SW 1271 (cell line): ENCODE results near the gene WDR38.

Experiments
- DNase-seq, 2 experiments: peaks; one replicate each; lab custom pipeline; 2025; lab: John Stamatoyannopoulos, UW

The WDR38 gene

GRCh38 chr9:124858330-124859046, 5.2 kb downstream of the WDR38 start:
- no peak for DNase-seq

DNA sequence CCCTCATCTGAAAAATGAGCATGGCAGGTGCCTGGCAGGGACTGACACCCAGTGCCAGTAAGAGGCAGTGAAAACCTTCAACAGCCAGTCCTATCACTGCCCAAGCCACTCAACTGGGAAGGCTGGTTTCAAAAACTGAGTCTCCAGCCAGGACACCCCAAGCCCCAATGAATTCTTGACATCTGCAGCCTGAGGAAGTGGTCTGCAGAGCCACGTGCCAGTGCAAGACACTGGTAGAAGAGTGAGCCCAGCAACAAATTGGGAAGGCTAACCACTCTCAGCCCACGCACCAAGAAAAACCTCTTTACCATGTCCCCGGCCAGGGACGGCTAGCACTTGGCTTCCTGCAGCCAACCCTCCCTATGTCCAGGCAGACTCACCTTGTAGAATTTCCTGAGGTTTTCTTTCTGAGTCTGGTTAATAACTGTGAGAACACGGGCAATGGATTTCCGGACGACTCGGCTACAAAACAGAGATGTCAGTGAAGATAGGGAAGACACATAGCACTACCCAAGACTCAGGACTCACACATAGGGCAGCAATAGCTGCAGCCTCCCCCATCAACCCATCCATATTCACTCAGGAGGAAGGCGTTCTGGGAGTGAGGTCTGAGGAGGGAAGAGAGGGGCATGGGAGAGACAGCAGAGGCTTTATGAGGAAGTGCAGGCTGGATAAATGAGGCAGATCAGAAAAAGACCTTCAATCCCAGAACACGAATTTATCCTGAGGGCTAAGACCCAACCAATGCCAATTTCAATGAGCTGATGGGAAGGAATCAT, 6.7 kb downstream of the WDR38 start:
- no peak for DNase-seq

DNA sequence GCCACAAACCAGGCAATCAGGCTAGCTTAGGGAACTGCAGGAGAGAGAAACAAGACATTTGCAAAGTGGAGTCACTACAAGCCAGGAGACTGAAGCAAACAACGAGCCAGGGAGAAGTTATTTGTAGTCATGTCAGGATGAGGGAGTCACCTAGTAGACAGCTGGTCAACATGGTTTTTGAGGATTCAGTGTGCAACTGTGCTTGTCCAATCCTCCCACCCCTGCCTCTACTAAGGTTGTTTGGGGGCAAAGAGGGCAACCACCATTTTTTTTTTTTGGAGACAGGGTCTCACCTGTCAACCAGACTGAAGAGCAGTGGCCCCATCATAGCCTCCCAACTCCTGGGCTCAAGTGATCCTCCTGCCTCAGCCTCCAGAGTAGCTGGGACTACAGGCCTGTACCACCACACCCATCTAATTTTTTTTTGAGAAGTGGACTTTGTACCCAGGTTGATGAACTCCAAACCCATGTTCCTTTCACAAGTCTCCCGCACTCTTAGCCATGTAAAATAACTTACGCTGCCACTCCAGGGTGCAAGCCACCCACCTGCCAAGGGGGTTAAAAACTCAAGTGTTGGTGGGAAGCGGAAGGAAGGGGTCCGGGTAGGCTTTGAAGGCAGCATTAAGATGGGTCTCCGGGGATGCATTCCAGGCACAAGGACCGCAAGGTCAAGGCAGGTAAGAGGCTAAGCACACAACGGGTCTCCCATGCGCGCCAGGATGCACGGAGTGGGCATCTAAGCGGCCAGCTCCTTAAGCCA, 7.5 kb downstream of the WDR38 start:
- no peak for DNase-seq

- DNase-seq: peak; percentile 84 to 96
Observed at GRCh38 chr9:124861342-124862229, 8.3 kb downstream of the WDR38 start, which contains the start of the genes ARPC5L and RPL35. ARPC5L (plus strand) TSS chr9:124862130; CDS start chr9:124869291, 7,161 bp downstream. RPL35 (minus strand) TSS chr9:124861957; CDS start chr9:124861912, 45 bp downstream.

- DNase-seq: no peak
Observed at GRCh38 chr9:124863371-124863871, 10.2 kb downstream of the WDR38 start.

DNA sequence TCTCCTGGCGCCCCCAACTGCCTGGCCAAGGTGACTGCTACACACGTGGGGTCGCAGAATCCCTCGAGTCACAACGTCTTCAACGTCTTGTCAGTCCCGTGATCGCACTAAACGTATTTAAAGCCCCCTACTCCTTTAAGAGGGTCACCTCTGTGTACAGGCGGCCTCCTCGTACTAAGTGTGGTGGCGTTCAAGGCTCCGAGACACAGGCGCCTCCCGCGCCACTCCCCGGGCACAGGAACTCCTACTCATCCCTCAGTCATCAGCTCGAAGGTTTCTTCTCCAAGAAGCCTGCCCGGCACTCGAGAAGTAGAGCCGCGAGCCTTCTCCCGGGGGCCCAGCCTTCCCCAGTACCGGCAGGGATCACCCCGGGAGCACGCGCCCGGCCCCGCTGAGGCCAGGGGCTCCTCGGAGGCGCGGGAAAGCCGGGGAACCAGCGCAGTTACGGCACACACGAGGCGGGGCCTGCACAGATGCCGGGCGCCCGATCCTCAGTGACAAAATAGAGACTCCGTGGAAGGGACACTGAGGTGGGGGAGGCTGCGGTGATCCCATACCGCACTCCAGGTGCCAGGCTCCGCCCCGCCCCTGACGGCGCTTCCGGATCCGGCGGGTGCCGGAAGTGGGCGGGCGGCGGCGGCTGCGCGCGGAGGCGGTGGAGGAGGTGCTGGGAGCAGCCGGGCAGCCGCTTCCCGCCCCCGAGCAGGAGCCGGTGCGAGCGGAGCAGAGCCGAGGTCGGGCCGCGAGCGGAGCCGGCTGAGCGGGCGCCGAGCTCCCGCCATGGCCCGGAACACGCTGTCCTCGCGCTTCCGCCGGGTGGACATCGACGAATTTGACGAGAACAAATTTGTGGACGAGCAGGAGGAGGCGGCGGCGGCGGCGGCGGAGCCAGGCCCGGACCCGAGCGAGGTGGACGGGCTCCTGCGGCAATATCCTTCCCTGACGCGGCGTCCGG, 15.5 kb downstream of the WDR38 start:
- DNase-seq: peak; percentile 67 to 83

GRCh38 chr9:124869466-124869985, 16.3 kb downstream of the WDR38 start:
- DNase-seq: no peak

GRCh38 chr9:124869986-124870560, 16.8 kb downstream of the WDR38 start:
- DNase-seq: peak in 1 of 2 experiments; percentile 33

GRCh38 chr9:124870723-124871122, 17.5 kb downstream of the WDR38 start:
- no peak for DNase-seq

DNA sequence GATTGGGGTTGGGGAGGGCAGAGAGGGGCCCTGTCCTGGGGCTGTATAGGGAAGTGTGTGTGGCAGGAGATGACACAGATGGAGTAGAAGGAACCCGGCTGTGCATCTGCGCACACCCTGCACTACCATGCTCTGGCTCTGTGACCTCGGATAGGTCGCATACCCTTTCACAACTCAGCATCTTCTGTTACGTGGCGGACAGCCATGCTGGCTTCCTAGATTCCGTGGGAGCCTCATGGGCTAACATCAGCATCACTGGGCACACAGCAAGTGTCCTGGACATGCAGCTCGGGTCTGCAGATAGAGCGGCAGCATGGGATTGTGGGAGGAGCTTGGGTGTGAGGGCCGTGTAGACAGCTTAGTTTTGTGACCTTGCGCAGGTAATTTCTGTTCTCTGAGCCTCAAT, 17.9 kb downstream of the WDR38 start:
- DNase-seq: no peak

- no peak for DNase-seq
Observed at GRCh38 chr9:124873664-124874063, 20.4 kb downstream of the WDR38 start.

- no peak for DNase-seq
Observed at GRCh38 chr9:124875501-124875900, 22.2 kb downstream of the WDR38 start.

DNA sequence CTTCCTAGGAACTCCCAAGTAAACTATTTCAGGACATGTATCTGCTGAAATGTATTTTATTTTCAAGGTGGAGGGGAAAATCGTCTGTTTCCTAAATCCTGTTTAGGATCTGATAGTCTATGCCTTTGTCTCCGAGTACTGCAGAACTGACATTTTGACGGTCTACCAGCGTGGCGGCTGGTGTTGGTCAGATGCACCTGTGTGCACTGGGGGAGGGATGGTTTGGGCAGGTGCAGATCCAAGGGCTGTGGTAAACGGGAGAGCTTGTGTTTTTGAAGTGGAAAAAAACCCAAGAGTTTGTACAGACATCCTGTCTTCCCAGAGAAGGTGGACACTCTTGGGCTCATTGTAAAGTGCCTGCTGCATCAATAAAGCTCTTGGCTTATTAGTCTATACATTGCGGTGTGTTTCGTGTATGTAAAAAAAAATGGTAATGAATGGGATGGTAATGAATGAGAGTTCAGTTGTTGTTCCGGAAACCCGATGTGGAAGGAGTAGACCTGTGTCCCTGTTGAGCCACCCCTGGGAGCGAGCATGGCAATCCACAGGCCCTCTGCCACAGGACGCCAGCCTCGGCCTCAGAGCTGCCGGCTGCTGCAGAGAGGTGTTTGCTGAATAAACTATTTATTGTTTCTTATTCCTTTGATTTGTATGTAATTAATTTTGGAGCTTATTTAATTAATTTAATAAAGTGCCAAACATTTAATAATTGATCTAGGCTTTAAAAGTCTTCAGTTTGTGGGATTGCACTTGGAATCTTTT, 23.9 kb downstream of the WDR38 start:
- no peak for DNase-seq

DNA sequence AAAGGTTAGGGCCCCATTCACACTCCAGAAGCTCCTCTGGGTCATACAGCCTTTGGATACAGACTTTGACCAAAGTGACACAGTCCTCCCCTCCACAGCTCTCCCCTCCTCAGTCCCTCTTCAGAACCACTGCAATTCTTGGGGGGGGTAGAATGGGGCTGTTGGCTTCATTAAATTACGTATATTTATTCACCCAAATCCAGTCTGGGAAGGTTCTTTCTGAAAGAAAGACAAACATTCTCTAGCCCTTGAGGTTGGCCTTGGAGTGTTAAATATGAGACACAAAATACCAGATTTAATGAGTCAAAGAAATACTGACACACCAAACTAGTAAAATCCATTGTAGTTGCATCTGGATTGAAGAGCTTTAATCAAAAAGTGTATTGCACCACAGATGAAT, 24.8 kb downstream of the WDR38 start:
- no peak for DNase-seq

DNA sequence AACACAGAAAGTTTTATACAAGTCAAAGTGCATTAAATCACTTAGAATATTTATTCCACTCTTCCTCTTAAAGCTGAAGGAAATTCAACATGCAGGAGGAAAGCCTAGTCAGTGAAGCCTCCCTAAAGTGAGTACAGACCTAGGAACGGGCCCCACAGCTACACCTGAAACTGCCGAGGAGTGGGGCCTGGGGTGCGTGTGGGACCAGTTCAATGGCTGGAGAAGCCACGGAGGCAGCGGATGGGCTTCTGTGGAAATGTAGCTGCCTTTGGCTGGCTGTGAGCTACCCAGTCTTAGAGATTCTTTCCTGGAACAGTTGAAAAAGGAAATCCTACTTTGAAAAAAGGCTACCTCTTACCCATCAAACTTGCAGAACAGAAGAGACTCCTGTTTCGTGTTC, 25.3 kb downstream of the WDR38 start:
- DNase-seq: no peak

- DNase-seq: no peak
Observed at GRCh38 chr9:124879226-124879625, 26.0 kb downstream of the WDR38 start.

DNA sequence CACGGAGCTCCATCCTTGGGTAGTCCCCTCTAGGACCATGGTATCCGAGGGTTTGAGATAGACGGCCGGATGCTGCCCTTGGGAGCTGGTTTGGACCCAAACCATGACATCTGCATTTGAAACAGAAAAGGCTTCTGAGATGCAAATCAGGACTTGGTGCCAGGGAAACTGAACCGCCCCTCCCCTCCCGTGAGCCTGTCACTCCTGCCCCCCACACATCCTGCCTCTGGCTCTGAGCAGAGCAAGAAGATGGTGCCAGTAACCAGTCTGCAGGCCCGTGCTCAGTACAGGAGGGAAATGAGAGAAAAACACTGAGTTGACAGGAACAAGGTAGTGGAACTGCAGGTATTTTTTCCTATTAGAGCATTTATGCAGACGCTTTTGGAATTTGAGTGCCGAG, 27.2 kb downstream of the WDR38 start:
- DNase-seq: no peak

DNA sequence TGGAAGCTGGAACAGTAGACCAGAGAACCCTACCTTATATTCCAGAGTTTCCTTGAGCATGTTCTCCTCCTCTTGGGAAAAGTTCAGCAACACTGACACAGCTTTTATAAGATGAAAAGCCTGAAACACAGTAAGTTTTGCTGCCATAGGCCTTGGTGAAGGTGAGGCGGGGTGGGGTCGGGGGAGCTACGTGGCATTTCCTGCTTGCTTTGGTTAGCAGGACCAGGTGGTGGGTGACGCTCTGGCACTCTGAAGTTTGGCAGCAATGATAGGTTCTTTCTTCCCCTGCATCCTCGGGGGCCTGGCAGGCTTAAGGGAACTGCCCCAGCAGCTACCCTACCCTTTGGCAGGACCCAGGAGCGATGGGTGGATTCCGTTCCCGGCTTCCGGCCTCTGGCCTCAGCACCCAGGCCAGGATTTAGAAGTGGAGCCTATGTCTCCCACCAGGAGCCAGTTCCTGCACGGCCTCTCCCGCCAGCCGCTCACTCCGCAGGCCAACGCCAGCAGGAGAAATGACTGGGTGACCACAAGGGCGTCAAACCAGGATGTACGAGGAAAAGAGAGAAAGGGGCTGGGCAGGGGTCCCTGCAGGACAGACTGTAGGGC, 28.0 kb downstream of the WDR38 start:
- DNase-seq: no peak
